ENCODE results near the gene ATAD3A. TPM values are rescaled to one million over a fixed set of nuclear protein-coding genes. Genes with fewer than 3 reads are reported as not detected.
"Not testable (repeated sequence)": the region's sequence is repeated elsewhere in the genome, so short reads cannot be mapped to it uniquely, and the experiment has no call there.

The ATAD3A gene
- total RNA-seq, 2 donors from 2014 or later: 15.8 to 20.8 TPM

DNA sequence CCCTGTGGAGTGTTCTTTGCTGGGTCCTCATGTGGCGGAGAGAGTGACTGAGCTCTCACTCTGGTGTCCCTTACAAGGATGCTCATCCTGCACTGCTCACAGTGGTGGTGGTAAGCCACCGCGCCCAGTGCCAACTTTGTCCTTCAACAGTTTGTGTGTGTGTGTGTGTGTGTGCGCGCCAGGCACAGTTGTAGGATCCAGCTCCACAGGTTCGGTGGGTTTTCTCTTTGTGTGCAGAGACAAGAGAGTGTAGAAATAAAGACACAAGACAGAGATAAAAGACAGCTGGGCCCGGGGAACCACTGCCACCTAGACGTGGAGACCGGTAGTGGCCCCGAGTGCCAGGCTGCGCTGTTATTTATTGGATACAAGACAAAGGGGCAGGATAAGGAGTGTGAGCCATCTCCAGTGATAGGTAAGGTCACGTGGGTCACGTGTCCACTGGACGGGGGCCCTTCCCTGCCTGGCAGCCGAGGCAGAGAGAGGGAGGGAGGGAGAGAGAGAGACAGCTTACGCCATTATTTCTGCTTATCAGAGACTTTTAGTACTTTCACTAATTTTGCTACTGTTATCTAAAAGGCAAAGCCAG is 7.1 kb upstream of the ATAD3A start:
- intact Hi-C loops (cut with DNase I): not testable (repeated sequence)
- ATAC-seq: peak; percentile 70

DNA sequence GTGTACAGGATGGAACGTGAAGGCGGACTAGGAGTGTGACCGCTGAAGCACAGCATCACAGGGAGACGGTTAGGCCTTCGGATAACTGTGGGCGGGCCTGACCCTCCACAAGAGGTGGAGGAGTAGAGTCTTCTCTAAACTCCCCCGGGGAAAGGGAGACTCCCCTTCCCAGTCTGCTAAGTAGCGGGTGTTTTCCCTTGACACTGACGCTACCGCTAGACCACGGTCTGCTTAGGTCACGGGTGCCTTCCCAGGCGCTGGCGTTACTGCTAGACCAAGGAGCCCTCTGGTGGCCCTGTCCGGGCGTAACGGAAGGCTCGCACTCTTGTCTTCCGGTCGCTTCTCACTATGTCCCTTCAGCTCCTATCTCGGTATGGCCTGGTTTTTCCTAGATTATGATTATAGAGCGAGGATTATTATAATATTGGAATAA is 6.6 kb upstream of the ATAD3A start:
- intact Hi-C loops (cut with DNase I); H3K9me3 ChIP-seq; H3K4me3 ChIP-seq; H3K27me3 ChIP-seq; H3K36me3 ChIP-seq (replicated peaks in 1 of 2; ENCODE audit: insufficient read depth in 1 of 2, low read depth in 2 of 2): not testable (repeated sequence)
- DNase-seq: peak; percentile 57 to 72 (median 68)
- TF ChIP-seq, protein P1, sequence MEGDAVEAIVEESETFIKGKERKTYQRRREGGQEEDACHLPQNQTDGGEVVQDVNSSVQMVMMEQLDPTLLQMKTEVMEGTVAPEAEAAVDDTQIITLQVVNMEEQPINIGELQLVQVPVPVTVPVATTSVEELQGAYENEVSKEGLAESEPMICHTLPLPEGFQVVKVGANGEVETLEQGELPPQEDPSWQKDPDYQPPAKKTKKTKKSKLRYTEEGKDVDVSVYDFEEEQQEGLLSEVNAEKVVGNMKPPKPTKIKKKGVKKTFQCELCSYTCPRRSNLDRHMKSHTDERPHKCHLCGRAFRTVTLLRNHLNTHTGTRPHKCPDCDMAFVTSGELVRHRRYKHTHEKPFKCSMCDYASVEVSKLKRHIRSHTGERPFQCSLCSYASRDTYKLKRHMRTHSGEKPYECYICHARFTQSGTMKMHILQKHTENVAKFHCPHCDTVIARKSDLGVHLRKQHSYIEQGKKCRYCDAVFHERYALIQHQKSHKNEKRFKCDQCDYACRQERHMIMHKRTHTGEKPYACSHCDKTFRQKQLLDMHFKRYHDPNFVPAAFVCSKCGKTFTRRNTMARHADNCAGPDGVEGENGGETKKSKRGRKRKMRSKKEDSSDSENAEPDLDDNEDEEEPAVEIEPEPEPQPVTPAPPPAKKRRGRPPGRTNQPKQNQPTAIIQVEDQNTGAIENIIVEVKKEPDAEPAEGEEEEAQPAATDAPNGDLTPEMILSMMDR (IDR thresholded peaks at IDR 0.05): peak in 6 of 7 experiments; percentile 12 to 63 (median 46)
- WGBS, 2 donors: 3 to 5% methylated on average over 8 to 12 of the region's 22 CpGs
- peaks cover 15% of the 10 kb centered on the region for H3K4me1 ChIP-seq
- peak overlapping the region; percentile 62 to 82 (median 76) for H3K27ac ChIP-seq
- ATAC-seq: peak; percentile 73

More for the DNA sequence above, 7.1 kb upstream of the ATAD3A start:
- WGBS, 2 donors: 12 to 18% methylated on average over 14 to 16 of the region's 16 CpGs
- TF ChIP-seq, protein P1 (IDR thresholded peaks at IDR 0.05): peak; percentile 47 to 92 (median 74)
- TF ChIP-seq POLR2A (IDR thresholded peaks at IDR 0.05): peak in 2 of 3 donors; percentile 36 to 44
- H3K4me3 ChIP-seq; H3K9me3 ChIP-seq; H3K27me3 ChIP-seq; H3K36me3 ChIP-seq (replicated peaks in 1 of 2; ENCODE audit: insufficient read depth in 1 of 2, low read depth in 2 of 2): not testable (repeated sequence)
- Histone ChIP-seq H3K4me1 (peaks cover 15% of the 10 kb centered on the region), H3K27ac (peak overlapping the region; percentile 62 to 82 (median 76))
- DNase-seq: peak; percentile 71 to 78 (median 76)

DNA sequence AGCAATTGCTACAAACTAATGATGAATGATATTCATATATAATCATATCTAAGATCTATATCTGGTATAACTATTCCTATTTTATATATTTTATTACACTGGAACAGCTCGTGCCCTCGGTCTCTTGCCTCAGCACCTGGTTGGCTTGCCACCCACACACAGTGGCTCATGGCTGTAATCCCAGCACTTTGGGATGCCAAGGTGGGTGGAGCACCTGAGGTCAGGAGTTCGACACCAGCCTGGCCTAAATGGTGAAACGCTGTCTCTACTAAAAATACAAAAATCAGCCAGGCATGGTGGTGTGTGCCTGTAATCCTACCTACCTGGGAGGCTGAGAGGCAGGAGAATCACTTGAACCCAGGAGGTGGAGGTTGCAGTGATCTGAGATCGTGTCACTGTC is 6.2 kb upstream of the ATAD3A start:
- 57 to 59% methylated on average over 5 of the region's 5 CpGs for WGBS, 2 donors
- Histone ChIP-seq H3K27ac (peak overlapping the region in 3 of 4 donors; percentile 71 to 82 (median 81)), H3K4me1 (peaks cover 19% of the 10 kb centered on the region)
- H3K9me3 ChIP-seq; DNase-seq; H3K27me3 ChIP-seq; H3K36me3 ChIP-seq (replicated peaks in 1 of 2; ENCODE audit: insufficient read depth in 1 of 2, low read depth in 2 of 2); intact Hi-C loops (cut with DNase I); ATAC-seq; H3K4me3 ChIP-seq: not testable (repeated sequence)

DNA sequence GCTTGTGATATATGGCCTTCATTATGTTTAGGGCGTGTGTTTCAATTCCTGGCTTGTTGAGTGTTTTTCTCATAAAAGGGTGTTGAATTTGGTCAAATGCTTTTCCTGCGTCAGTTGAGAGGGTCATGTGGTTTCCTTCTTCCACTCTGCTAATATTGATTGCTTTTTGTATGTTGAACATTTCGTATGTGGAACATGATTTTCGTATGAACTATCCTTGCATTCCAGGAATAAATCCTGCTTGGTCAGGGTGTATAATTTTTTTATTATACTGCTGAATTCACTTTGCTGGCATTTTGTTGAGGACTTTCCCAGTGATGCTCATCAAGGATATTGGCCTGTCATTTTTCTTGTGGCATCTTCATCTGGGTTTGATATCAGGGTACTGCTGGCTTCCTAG is 4.7 kb upstream of the ATAD3A start:
- no peak for ATAC-seq
- no peak for DNase-seq
- no peaks in the 10 kb centered on the region for H3K9me3 ChIP-seq
- WGBS, 2 donors: 90 to 92% methylated on average over 4 of the region's 4 CpGs
- intact Hi-C loops (cut with DNase I): no loop called here
- H3K4me1 ChIP-seq: peaks cover 24% of the 10 kb centered on the region
- no peak overlapping the region for H3K4me3 ChIP-seq
- TF ChIP-seq POLR2A (IDR thresholded peaks at IDR 0.05): no peak
- TF ChIP-seq, protein P1 (IDR thresholded peaks at IDR 0.05): no peak
- H3K27ac ChIP-seq: no peak overlapping the region
- H3K36me3 ChIP-seq (replicated peaks in 1 of 2; ENCODE audit: insufficient read depth in 1 of 2, low read depth in 2 of 2): no peaks in the 10 kb centered on the region
- H3K27me3 ChIP-seq: no peaks in the 10 kb centered on the region

DNA sequence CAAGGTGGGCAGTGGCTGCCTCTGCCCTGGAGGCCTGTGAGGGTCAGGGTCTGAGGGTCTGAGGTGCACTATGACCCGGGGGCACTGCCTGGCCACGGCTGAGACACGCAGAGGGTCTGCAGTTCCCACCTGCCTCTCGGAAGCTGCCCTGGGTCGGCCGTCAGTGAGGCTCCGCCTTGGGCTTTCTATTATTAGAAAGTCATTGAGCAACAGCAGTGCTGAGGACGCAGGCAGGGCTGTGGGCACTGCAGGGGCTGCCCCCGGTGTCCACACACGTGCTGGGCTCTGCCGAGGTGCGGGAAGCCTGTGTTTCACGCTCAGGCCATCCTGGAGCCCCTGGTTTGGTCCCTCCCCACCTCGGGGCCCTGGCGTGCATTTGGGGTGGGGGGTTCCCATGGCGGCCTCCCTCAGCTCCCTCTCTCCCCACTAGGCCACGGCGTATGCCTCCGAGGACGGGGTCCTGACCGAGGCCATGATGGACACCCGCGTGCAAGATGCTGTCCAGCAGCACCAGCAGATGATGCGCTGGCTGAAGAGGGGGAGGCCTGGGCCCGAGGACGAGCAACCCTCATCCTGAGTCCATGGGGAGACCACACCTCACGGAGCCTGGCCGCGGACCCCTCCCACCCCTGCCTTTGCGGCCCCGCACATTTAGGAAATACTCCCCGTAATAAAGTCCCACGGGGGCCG is 3.0 kb upstream of the ATAD3A start:
- H3K9me3 ChIP-seq; H3K36me3 ChIP-seq (replicated peaks in 1 of 2; ENCODE audit: insufficient read depth in 1 of 2, low read depth in 2 of 2); intact Hi-C loops (cut with DNase I); H3K27ac ChIP-seq; ATAC-seq; H3K4me3 ChIP-seq; DNase-seq; H3K27me3 ChIP-seq: not testable (repeated sequence)
- H3K4me1 ChIP-seq: peaks cover 32% of the 10 kb centered on the region
- WGBS, 2 donors: 67% methylated on average over 18 of the region's 34 CpGs; no CpG with 5 or more reads in 1 of the 2 donors

DNA sequence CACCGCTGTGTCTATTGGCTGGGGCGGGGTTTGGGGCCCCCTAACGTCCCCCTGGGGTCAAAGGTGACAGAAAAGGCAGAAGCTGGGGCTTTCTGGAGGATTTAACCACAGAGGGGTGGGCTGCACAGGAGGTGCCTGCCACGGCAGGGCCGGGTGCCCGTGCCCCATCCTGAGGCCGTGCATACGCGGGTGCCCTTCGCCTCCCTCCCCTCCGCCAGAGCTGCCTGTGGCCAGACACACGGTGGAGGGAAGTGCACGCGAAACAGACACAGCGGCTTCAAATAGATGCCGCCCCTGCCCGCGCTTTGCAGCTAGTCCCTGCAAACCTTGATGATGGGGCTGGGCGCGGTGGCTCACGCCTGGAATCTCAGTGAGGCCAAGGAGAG is 2.5 kb upstream of the ATAD3A start:
- H3K4me3 ChIP-seq; H3K36me3 ChIP-seq (replicated peaks in 1 of 2; ENCODE audit: insufficient read depth in 1 of 2, low read depth in 2 of 2); H3K27me3 ChIP-seq; intact Hi-C loops (cut with DNase I); H3K9me3 ChIP-seq; H3K27ac ChIP-seq; ATAC-seq; DNase-seq: not testable (repeated sequence)
- 76% methylated on average over 9 of the region's 21 CpGs; no CpG with 5 or more reads in 1 of the 2 donors for whole genome bisulfite sequencing, 2 donors
- H3K4me1 ChIP-seq: peaks cover 32% of the 10 kb centered on the region
